ENCODE data around the gene ZNF516.

Gene ZNF516

GRCh38 chr18:76317136-76317535, 177.9 kb downstream of the ZNF516 start:
- no peak for TF ChIP-seq CTCF (conservative IDR thresholded peaks at IDR 0.05)
- no peak overlapping the region for H3K27ac ChIP-seq

- TF ChIP-seq CTCF (conservative IDR thresholded peaks at IDR 0.05): no peak
- H3K27ac ChIP-seq: no peak overlapping the region
Measured at GRCh38 chr18:76315722-76316230, 179.3 kb downstream of the ZNF516 start.

- no peak for TF ChIP-seq CTCF (conservative IDR thresholded peaks at IDR 0.05)
- H3K27ac ChIP-seq: no peak overlapping the region
Measured at GRCh38 chr18:76314496-76314895, 180.5 kb downstream of the ZNF516 start.

GRCh38 chr18:76314015-76314414, 181.0 kb downstream of the ZNF516 start:
- no peak overlapping the region for H3K27ac ChIP-seq
- no peak for TF ChIP-seq CTCF (conservative IDR thresholded peaks at IDR 0.05)
